IMR-90 (cell line): Measurements from ENCODE around the gene PSMB5. TPM values are rescaled to one million over a fixed set of nuclear protein-coding genes. Genes with fewer than 3 reads are reported as not detected.

Experiments
- polyA plus RNA-seq, 3 experiments: library from polyadenylated mRNA; depleted of rRNA; stranded (reverse); fragments of >200 nt; gene quantifications; 2 replicates each; pipeline ENCODE4 v1.2.3, GENCODE V29; 2012; ENCODE audit warnings: low replicate concordance in 1 of 3
- total RNA-seq: library from RNA; depleted of rRNA; stranded (reverse); fragments of >200 nt; gene quantifications from 2 replicates; pipeline ENCODE4 v1.2.3, GENCODE V29; 2012
- TF ChIP-seq, protein P1 (sequence below): fragments of 150-350 bp; IDR thresholded peaks from 2 replicates; pipeline ENCODE4 v1.6.1; 2016; ENCODE audit warnings: low read depth, mild to moderate bottlenecking, low read length, moderate library complexity, borderline replicate concordance

Gene PSMB5
- total and polyA plus RNA-seq, 2 of the 4 experiments (the other 2 are of a cell fraction), result 310 to 321 TPM

DNA sequence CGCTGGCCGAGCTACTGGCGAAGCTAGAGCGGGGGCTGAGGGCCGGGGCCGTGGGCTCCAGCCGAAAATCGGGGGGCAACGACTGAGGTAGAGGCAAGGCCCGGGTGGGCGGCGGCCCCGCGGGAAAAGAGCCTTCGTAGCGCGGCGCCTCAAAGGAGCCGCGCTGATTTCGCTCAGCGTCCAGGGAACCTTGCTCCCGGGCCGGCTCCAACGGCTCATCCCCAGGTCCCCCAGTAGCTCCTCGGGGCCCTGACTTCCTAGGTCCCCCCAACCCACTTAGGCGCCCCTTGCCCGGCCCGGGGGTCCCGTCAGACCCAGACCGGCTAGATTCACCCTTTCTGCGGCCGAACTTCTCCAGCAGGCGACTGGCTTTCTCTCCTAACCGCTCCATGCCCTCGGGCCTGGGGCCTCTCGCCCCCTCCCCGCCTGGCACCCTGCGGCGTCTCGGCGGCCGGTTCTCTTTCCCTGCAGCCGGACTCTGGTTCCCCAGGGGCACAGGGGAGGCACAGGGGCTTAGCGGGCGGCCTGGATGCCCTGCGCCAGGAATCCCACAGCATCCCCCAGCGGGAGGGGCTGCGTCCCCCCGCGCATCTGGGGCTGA is 52.7 kb downstream of the PSMB5 start (continued):
- TF ChIP-seq, protein P1, sequence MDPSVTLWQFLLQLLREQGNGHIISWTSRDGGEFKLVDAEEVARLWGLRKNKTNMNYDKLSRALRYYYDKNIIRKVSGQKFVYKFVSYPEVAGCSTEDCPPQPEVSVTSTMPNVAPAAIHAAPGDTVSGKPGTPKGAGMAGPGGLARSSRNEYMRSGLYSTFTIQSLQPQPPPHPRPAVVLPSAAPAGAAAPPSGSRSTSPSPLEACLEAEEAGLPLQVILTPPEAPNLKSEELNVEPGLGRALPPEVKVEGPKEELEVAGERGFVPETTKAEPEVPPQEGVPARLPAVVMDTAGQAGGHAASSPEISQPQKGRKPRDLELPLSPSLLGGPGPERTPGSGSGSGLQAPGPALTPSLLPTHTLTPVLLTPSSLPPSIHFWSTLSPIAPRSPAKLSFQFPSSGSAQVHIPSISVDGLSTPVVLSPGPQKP, result no peak
